ENCODE data around the gene ISCA2. TPM values are rescaled to one million over a fixed set of nuclear protein-coding genes. Genes with fewer than 3 reads are reported as not detected.

Gene ISCA2
- total and polyA plus RNA-seq, 2 experiments from 2014 or later = 44.0 to 171 TPM

- no peaks in the 10 kb centered on the region for H3K36me3 ChIP-seq (ENCODE audit: insufficient read depth)
- no peaks in the 10 kb centered on the region for H4K20me1 ChIP-seq (replicated peaks; ENCODE audit: insufficient read depth)
- H3K4me1 ChIP-seq (ENCODE audit: insufficient read depth) = no peaks in the 10 kb centered on the region
- H3K4me3 ChIP-seq = no peak overlapping the region
- no peaks in the 10 kb centered on the region for H3K36me3 Mint-ChIP-seq (ENCODE audit: low read depth)
- TF ChIP-seq ZNF462 (CRISPR knock-in tag; IDR thresholded peaks at IDR 0.05) = no peak
- TF ChIP-seq ZNF114 (CRISPR knock-in tag; IDR thresholded peaks at IDR 0.05) = no peak
- no peak for TF ChIP-seq EZH2 (IDR thresholded peaks at IDR 0.05; ENCODE audit: low read depth, unreplicated experiment)
- TF ChIP-seq NANOG (IDR thresholded peaks at IDR 0.05; ENCODE audit: borderline replicate concordance) = no peak
- no peak for TF ChIP-seq STAT1 (IDR thresholded peaks at IDR 0.05; ENCODE audit: unreplicated experiment)
- TF ChIP-seq ETS1 (IDR thresholded peaks at IDR 0.05) = no peak
- TF ChIP-seq CREB1 (CRISPR knock-in tag; IDR thresholded peaks at IDR 0.05; ENCODE audit: low read depth) = no peak
- no peak for TF ChIP-seq JUNB (IDR thresholded peaks at IDR 0.05; ENCODE audit: unreplicated experiment)
- TF ChIP-seq, protein P1, sequence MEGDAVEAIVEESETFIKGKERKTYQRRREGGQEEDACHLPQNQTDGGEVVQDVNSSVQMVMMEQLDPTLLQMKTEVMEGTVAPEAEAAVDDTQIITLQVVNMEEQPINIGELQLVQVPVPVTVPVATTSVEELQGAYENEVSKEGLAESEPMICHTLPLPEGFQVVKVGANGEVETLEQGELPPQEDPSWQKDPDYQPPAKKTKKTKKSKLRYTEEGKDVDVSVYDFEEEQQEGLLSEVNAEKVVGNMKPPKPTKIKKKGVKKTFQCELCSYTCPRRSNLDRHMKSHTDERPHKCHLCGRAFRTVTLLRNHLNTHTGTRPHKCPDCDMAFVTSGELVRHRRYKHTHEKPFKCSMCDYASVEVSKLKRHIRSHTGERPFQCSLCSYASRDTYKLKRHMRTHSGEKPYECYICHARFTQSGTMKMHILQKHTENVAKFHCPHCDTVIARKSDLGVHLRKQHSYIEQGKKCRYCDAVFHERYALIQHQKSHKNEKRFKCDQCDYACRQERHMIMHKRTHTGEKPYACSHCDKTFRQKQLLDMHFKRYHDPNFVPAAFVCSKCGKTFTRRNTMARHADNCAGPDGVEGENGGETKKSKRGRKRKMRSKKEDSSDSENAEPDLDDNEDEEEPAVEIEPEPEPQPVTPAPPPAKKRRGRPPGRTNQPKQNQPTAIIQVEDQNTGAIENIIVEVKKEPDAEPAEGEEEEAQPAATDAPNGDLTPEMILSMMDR (conservative IDR thresholded peaks at IDR 0.05; ENCODE audit: low read depth in 2 of 2) = no peak
- TF ChIP-seq ZNF331 (CRISPR knock-in tag; IDR thresholded peaks at IDR 0.05; ENCODE audit: low read depth) = no peak
- TF ChIP-seq POLR2AphosphoS5 (IDR thresholded peaks at IDR 0.05; ENCODE audit: low read depth) = no peak
- no peak for TF ChIP-seq EZH2phosphoT487 (IDR thresholded peaks at IDR 0.05; ENCODE audit: unreplicated experiment)
- no peak for TF ChIP-seq REST (IDR thresholded peaks at IDR 0.05; ENCODE audit: unreplicated experiment)
- no peaks in the 10 kb centered on the region; the same call in 1 of the 2 replicates for H3K9me2 ChIP-seq (ENCODE audit: insufficient read depth)
- H3K27ac ChIP-seq (ENCODE audit: low read depth) = no peak overlapping the region
- no peak overlapping the region for H2AFZ ChIP-seq
- DNase-seq (ENCODE audit: low spot score) (no peak), ATAC-seq (no peak)
- H3K4me1 Mint-ChIP-seq = peaks cover 23% of the 10 kb centered on the region
- peaks cover 15% of the 10 kb centered on the region for H3K27me3 Mint-ChIP-seq (ENCODE audit: insufficient read depth, low read depth, poor library complexity)
- H3K27me3 ChIP-seq (ENCODE audit: insufficient read depth) = no peaks in the 10 kb centered on the region
- H3K79me2 ChIP-seq (replicated peaks; ENCODE audit: insufficient read depth) = no peaks in the 10 kb centered on the region
- H3K4me3 Mint-ChIP-seq = no peak overlapping the region
- H3K9me3 Mint-ChIP-seq = no peaks in the 10 kb centered on the region; the same call in 2 of the 3 replicates
- no peak overlapping the region for H3K4me2 ChIP-seq
- H3F3A ChIP-seq (replicated peaks; ENCODE audit: low read depth) = no peaks in the 10 kb centered on the region
- peak overlapping the region; percentile 86 for H3K27ac Mint-ChIP-seq
Observed at GRCh38 chr14:74515891-74516412, 22.4 kb downstream of the ISCA2 start.
